NCI-H2081 treated with DMSO at 0.1 percent for 48 hours (cell line): Measurements from ENCODE around the gene NRDE2.
A peak's percentile ranks its signal among the peaks of the same experiment; 100 is the strongest.
"Not testable (repeated sequence)": the region's sequence is repeated elsewhere in the genome, so short reads cannot be mapped to it uniquely, and the experiment has no call there.

ENCODE experiments used
- DNase-seq: peaks from one replicate; lab custom pipeline; 2025; lab: John Stamatoyannopoulos, UW

Gene NRDE2

GRCh38 chr14:90341784-90342183 is 10.0 kb upstream of the NRDE2 start:
- DNase-seq, result no peak

GRCh38 chr14:90341232-90341631 is 9.5 kb upstream of the NRDE2 start:
- not testable (repeated sequence) for DNase-seq

- no peak for DNase-seq
Observed at GRCh38 chr14:90336985-90337384, 5.2 kb upstream of the NRDE2 start.

- no peak for DNase-seq
Observed at GRCh38 chr14:90336401-90336800, 4.7 kb upstream of the NRDE2 start.

GRCh38 chr14:90332271-90332584 is 487 bp upstream of the NRDE2 start:
- no peak for DNase-seq

GRCh38 chr14:90330203-90331196 is 1.2 kb downstream of the NRDE2 start:
- no peak for DNase-seq

GRCh38 chr14:90321891-90322290 is 9.8 kb downstream of the NRDE2 start:
- DNase-seq, result no peak

- DNase-seq, result no peak
Observed at GRCh38 chr14:90319634-90320541, 11.9 kb downstream of the NRDE2 start.

- no peak for DNase-seq
Observed at GRCh38 chr14:90319173-90319572, 12.6 kb downstream of the NRDE2 start.

GRCh38 chr14:90318016-90318415 is 13.7 kb downstream of the NRDE2 start:
- DNase-seq, result no peak

GRCh38 chr14:90317286-90317685 is 14.5 kb downstream of the NRDE2 start:
- no peak for DNase-seq

- no peak for DNase-seq
Observed at GRCh38 chr14:90308561-90308960, 23.2 kb downstream of the NRDE2 start.

GRCh38 chr14:90305176-90305601 is 26.6 kb downstream of the NRDE2 start:
- DNase-seq, result no peak

GRCh38 chr14:90304502-90304901 is 27.2 kb downstream of the NRDE2 start:
- no peak for DNase-seq

GRCh38 chr14:90303473-90303872 is 28.3 kb downstream of the NRDE2 start:
- no peak for DNase-seq

GRCh38 chr14:90302529-90303303 is 29.0 kb downstream of the NRDE2 start:
- DNase-seq, result no peak

- peak; percentile 27 for DNase-seq
Observed at GRCh38 chr14:90301668-90302090, 30.1 kb downstream of the NRDE2 start.

- DNase-seq, result no peak
Observed at GRCh38 chr14:90301122-90301521, 30.6 kb downstream of the NRDE2 start.

- DNase-seq, result no peak
Observed at GRCh38 chr14:90300611-90301047, 31.1 kb downstream of the NRDE2 start.

GRCh38 chr14:90299408-90299807 is 32.3 kb downstream of the NRDE2 start:
- no peak for DNase-seq

GRCh38 chr14:90297876-90298629 is 33.7 kb downstream of the NRDE2 start:
- no peak for DNase-seq
